Parathyroid adenoma (tissue), 2 donors: ENCODE data around the gene DPYSL5.
A peak's percentile ranks its signal among the peaks of the same experiment; 100 is the strongest.

ENCODE experiments used
- H2AFZ ChIP-seq: fragments of 300-600 bp; sonication (generic); one replicate; pipeline ENCODE4 v1.7.0; 2017; ENCODE audit warnings: antibody characterized with exemption, mild to moderate bottlenecking
- H3K27ac ChIP-seq: fragments of 300-600 bp; sonication (generic); one replicate; pipeline ENCODE4 v1.7.0; 2017
- H3K27me3 ChIP-seq: fragments of 300-600 bp; sonication (generic); one replicate; pipeline ENCODE4 v1.7.0; 2017; ENCODE audit warnings: low read length; ENCODE audit not compliant: control insufficient read depth, insufficient read depth
- H3K36me3 ChIP-seq: fragments of 300-600 bp; sonication (generic); one replicate; pipeline ENCODE4 v1.7.0; 2017; ENCODE audit warnings: low read length; ENCODE audit not compliant: control insufficient read depth, insufficient read depth
- H3K4me1 ChIP-seq: fragments of 300-600 bp; sonication (generic); one replicate; pipeline ENCODE4 v1.7.0; 2017; ENCODE audit warnings: control low read depth
- H3K4me2 ChIP-seq: fragments of 300-600 bp; sonication (generic); one replicate; pipeline ENCODE4 v1.7.0; 2017; ENCODE audit warnings: low read length
- H3K4me3 ChIP-seq: fragments of 300-600 bp; sonication (generic); one replicate; pipeline ENCODE4 v1.7.0; 2017; ENCODE audit warnings: low read depth, low read length
- H3K79me2 ChIP-seq: fragments of 300-600 bp; sonication (generic); one replicate; pipeline ENCODE4 v1.7.0; 2017; ENCODE audit warnings: control low read depth
- H3K9ac ChIP-seq: fragments of 300-600 bp; sonication (generic); one replicate; pipeline ENCODE4 v1.7.0; 2017; ENCODE audit warnings: mild to moderate bottlenecking
- H3K9me3 ChIP-seq: fragments of 300-600 bp; sonication (generic); one replicate; pipeline ENCODE4 v1.7.0; 2017; ENCODE audit warnings: low read length; ENCODE audit not compliant: control insufficient read depth
- CTCF ChIP-seq: fragments of 300-600 bp; sonication (generic); IDR thresholded peaks from one replicate; pipeline ENCODE4 v1.7.0; 2017; ENCODE audit warnings: antibody characterized with exemption, mild to moderate bottlenecking
- donor health status: primary hyperparathyroidism.

The DPYSL5 gene

GRCh38 chr2:26959331-26959730 is 111.4 kb downstream of the DPYSL5 start:
- Histone ChIP-seq H3K4me1 (no peaks in the 10 kb centered on the region), H3K27me3 (no peaks in the 10 kb centered on the region), H3K79me2 (no peaks in the 10 kb centered on the region), H2AFZ (no peak overlapping the region), H3K4me2 (no peak overlapping the region), H3K27ac (no peak overlapping the region), H3K9ac (no peak overlapping the region), H3K4me3 (no peak overlapping the region), H3K9me3 (no peaks in the 10 kb centered on the region), H3K36me3 (no peaks in the 10 kb centered on the region)
- TF ChIP-seq CTCF = no peak

- no peaks in the 10 kb centered on the region for H3K27me3 ChIP-seq
- H3K9ac ChIP-seq = no peak overlapping the region
- H2AFZ ChIP-seq = no peak overlapping the region
- H3K79me2 ChIP-seq = peaks cover 2% of the 10 kb centered on the region
- H3K27ac ChIP-seq = no peak overlapping the region
- no peak overlapping the region for H3K4me3 ChIP-seq
- no peak overlapping the region for H3K4me2 ChIP-seq
- H3K9me3 ChIP-seq = no peaks in the 10 kb centered on the region
- no peaks in the 10 kb centered on the region for H3K4me1 ChIP-seq
- TF ChIP-seq CTCF = no peak
- no peaks in the 10 kb centered on the region for H3K36me3 ChIP-seq
Measured at GRCh38 chr2:26964446-26965130, 116.7 kb downstream of the DPYSL5 start.

GRCh38 chr2:26968001-26968400 is 120.1 kb downstream of the DPYSL5 start:
- Histone ChIP-seq H3K36me3 (no peaks in the 10 kb centered on the region), H3K9me3 (no peaks in the 10 kb centered on the region), H3K79me2 (peaks cover 8% of the 10 kb centered on the region), H3K4me2 (no peak overlapping the region), H3K4me1 (peaks cover 6% of the 10 kb centered on the region), H3K27me3 (no peaks in the 10 kb centered on the region), H3K9ac (no peak overlapping the region), H3K27ac (no peak overlapping the region), H3K4me3 (no peak overlapping the region), H2AFZ (no peak overlapping the region)
- no peak for TF ChIP-seq CTCF

GRCh38 chr2:26969077-26969844 is 121.3 kb downstream of the DPYSL5 start:
- H3K27me3 ChIP-seq = no peaks in the 10 kb centered on the region
- H2AFZ ChIP-seq = peak overlapping the region; percentile 80
- no peak overlapping the region for H3K4me2 ChIP-seq
- H3K9me3 ChIP-seq = no peaks in the 10 kb centered on the region
- H3K9ac ChIP-seq = no peak overlapping the region
- no peak overlapping the region for H3K27ac ChIP-seq
- H3K4me3 ChIP-seq = no peak overlapping the region
- H3K36me3 ChIP-seq = no peaks in the 10 kb centered on the region
- peaks cover 6% of the 10 kb centered on the region for H3K4me1 ChIP-seq
- peaks cover 10% of the 10 kb centered on the region for H3K79me2 ChIP-seq
- no peak for TF ChIP-seq CTCF
